DMS114 treated with DMSO at 0.1 percent for 48 hours (cell line): ENCODE data around the gene SSB.
"Not testable (repeated sequence)": the region's sequence is repeated elsewhere in the genome, so short reads cannot be mapped to it uniquely, and the experiment has no call there.

ENCODE experiments used
- DNase-seq: peaks from one replicate; lab custom pipeline; 2025; ENCODE audit not compliant: unreplicated experiment; lab: John Stamatoyannopoulos, UW

The SSB gene

GRCh38 chr2:169781249-169782013 lies 17.2 kb upstream of the SSB start:
- no peak for DNase-seq

GRCh38 chr2:169782513-169782912 lies 16.2 kb upstream of the SSB start:
- no peak for DNase-seq

GRCh38 chr2:169790581-169790980 lies 8.1 kb upstream of the SSB start:
- no peak for DNase-seq

GRCh38 chr2:169795181-169795580 lies 3.5 kb upstream of the SSB start:
- no peak for DNase-seq

GRCh38 chr2:169796441-169796840 lies 2.2 kb upstream of the SSB start:
- no peak for DNase-seq

GRCh38 chr2:169797601-169798000 lies 1.1 kb upstream of the SSB start:
- DNase-seq = no peak

- no peak for DNase-seq
These were observed 314 bp upstream of the SSB start for GRCh38 chr2:169798397-169798717.

- DNase-seq = no peak
These were observed 4.8 kb downstream of the SSB start for GRCh38 chr2:169803480-169803879.

GRCh38 chr2:169806586-169806985 lies 7.9 kb downstream of the SSB start:
- DNase-seq = no peak

- DNase-seq = no peak
These were observed 9.6 kb downstream of the SSB start for GRCh38 chr2:169808221-169808620.

GRCh38 chr2:169815849-169816248 lies 17.2 kb downstream of the SSB start:
- no peak for DNase-seq

GRCh38 chr2:169816961-169817360 lies 18.3 kb downstream of the SSB start:
- DNase-seq = not testable (repeated sequence)

- not testable (repeated sequence) for DNase-seq
These were observed 18.7 kb downstream of the SSB start for GRCh38 chr2:169817369-169817768.

- DNase-seq = no peak
These were observed 19.6 kb downstream of the SSB start for GRCh38 chr2:169818241-169818640.

- no peak for DNase-seq
These were observed 20.4 kb downstream of the SSB start for GRCh38 chr2:169819106-169819505.

- DNase-seq = not testable (repeated sequence)
These were observed 21.4 kb downstream of the SSB start for GRCh38 chr2:169820101-169820500.

GRCh38 chr2:169822036-169822435 lies 23.4 kb downstream of the SSB start:
- no peak for DNase-seq

GRCh38 chr2:169822785-169823392 lies 24.2 kb downstream of the SSB start:
- DNase-seq = no peak

- DNase-seq = no peak
These were observed 25.3 kb downstream of the SSB start for GRCh38 chr2:169823996-169824372.

GRCh38 chr2:169824373-169825333 lies 26.0 kb downstream of the SSB start, which contains the start of gene METTL5:
METTL5 (minus strand) TSS chr2:169824905; CDS start chr2:169824597, 308 bp downstream.
- peak; percentile 55 for DNase-seq

GRCh38 chr2:169827272-169828140 lies 28.8 kb downstream of the SSB start, which contains the start of gene UBR3:
UBR3 (plus strand) TSS chr2:169827454; CDS start chr2:169827508, 54 bp downstream.
- peak; percentile 76 for DNase-seq
